MM.1S (cell line): ENCODE results near the gene HBP1.

Experiments used
- DNase-seq: peaks from one replicate; pipeline ENCODE4 v3.0.0-alpha.2; 2015
- H2AFZ ChIP-seq: fragments of 300-600 bp; sonication (generic); 2 replicates; pipeline ENCODE4 v1.6.0; 2016; ENCODE audit warnings: antibody characterized with exemption, low read length
- H3F3A ChIP-seq: fragments of 300-600 bp; sonication (generic); 2 replicates; pipeline ENCODE4 v1.6.1; 2016; ENCODE audit warnings: mild to moderate bottlenecking, antibody characterized with exemption, low read length, moderate library complexity, mixed read lengths; ENCODE audit not compliant: insufficient read depth
- H3K27ac ChIP-seq: fragments of 300-600 bp; sonication (generic); 2 replicates; pipeline ENCODE4 v1.5.1; 2016; ENCODE audit warnings: mild to moderate bottlenecking, low read length
- H3K27me3 ChIP-seq: fragments of 300-600 bp; sonication (generic); replicated peaks from 2 replicates; pipeline ENCODE4 v1.6.0; 2016; ENCODE audit warnings: low read length; ENCODE audit not compliant: insufficient read depth
- H3K36me3 ChIP-seq: fragments of 300-600 bp; sonication (generic); replicated peaks from 2 replicates; pipeline ENCODE4 v1.6.1; 2016; ENCODE audit warnings: mild to moderate bottlenecking, low read length, mixed read lengths; ENCODE audit not compliant: insufficient read depth
- H3K4me1 ChIP-seq: fragments of 300-600 bp; sonication (generic); 2 replicates; pipeline ENCODE4 v1.6.1; 2016; ENCODE audit warnings: low read length, mixed read lengths
- H3K4me2 ChIP-seq: fragments of 300-600 bp; sonication (generic); 2 replicates; pipeline ENCODE4 v1.6.0; 2016; ENCODE audit warnings: low read depth, low read length
- H3K4me3 ChIP-seq: fragments of 300-600 bp; sonication (generic); 2 replicates; pipeline ENCODE4 v1.5.1; 2016; ENCODE audit warnings: low read length, mixed read lengths
- H3K79me2 ChIP-seq: fragments of 300-600 bp; sonication (generic); 2 replicates; pipeline ENCODE4 v1.6.1; 2016; ENCODE audit warnings: mixed run types, low read length, mixed read lengths
- H3K9ac ChIP-seq: fragments of 300-600 bp; sonication (generic); 2 replicates; pipeline ENCODE4 v1.6.1; 2016; ENCODE audit warnings: low read length, mixed read lengths
- H3K9me2 ChIP-seq: fragments of 300-600 bp; sonication (generic); replicated peaks from 2 replicates; pipeline ENCODE4 v1.6.1; 2016; ENCODE audit warnings: mild to moderate bottlenecking, low read length, mixed read lengths; ENCODE audit not compliant: insufficient read depth
- H3K9me3 ChIP-seq: fragments of 300-600 bp; sonication (generic); replicated peaks from 2 replicates; pipeline ENCODE4 v1.6.1; 2016; ENCODE audit warnings: mild to moderate bottlenecking, low read length, mixed read lengths; ENCODE audit not compliant: insufficient read depth
- H4K20me1 ChIP-seq: fragments of 300-600 bp; sonication (generic); 2 replicates; pipeline ENCODE4 v1.6.1; 2016; ENCODE audit warnings: mild to moderate bottlenecking, low read length, moderate library complexity, mixed read lengths; ENCODE audit not compliant: insufficient read depth
- EZH2 ChIP-seq: fragments of 300-600 bp; sonication (generic); optimal IDR thresholded peaks from 2 replicates; pipeline ENCODE3; 2017; ENCODE audit warnings: low read depth, mild to moderate bottlenecking, antibody characterized with exemption, low read length, mixed read lengths
- EZH2phosphoT487 ChIP-seq: fragments of 300-600 bp; sonication (generic); IDR thresholded peaks from 2 replicates; pipeline ENCODE4 v1.6.1; 2018; ENCODE audit warnings: antibody characterized with exemption, low read length
- TF ChIP-seq, protein P1 (sequence below): fragments of 300-600 bp; sonication (generic); IDR thresholded peaks from 2 replicates; pipeline ENCODE4 v1.5.1; 2016; ENCODE audit warnings: antibody characterized with exemption, low read length, mixed read lengths

The HBP1 gene

GRCh38 chr7:107210400-107210799 is 41.6 kb downstream of the HBP1 start:
- no peak overlapping the region for H3K4me2 ChIP-seq
- H3K79me2 ChIP-seq = no peaks in the 10 kb centered on the region
- peaks cover 13% of the 10 kb centered on the region for H3K4me1 ChIP-seq
- no peaks in the 10 kb centered on the region for H3F3A ChIP-seq
- no peak for DNase-seq
- no peaks in the 10 kb centered on the region for H3K9me3 ChIP-seq
- no peaks in the 10 kb centered on the region for H3K27me3 ChIP-seq
- H4K20me1 ChIP-seq = no peaks in the 10 kb centered on the region
- H3K4me3 ChIP-seq = no peak overlapping the region
- no peak overlapping the region for H2AFZ ChIP-seq
- no peak overlapping the region for H3K27ac ChIP-seq
- no peaks in the 10 kb centered on the region for H3K9me2 ChIP-seq
- no peak for TF ChIP-seq EZH2phosphoT487
- H3K36me3 ChIP-seq = no peaks in the 10 kb centered on the region
- no peak overlapping the region for H3K9ac ChIP-seq

GRCh38 chr7:107212725-107213124 is 43.9 kb downstream of the HBP1 start:
- Histone ChIP-seq H3K4me1 (peaks cover 10% of the 10 kb centered on the region), H3K9ac (no peak overlapping the region), H3K9me2 (no peaks in the 10 kb centered on the region), H3F3A (no peaks in the 10 kb centered on the region), H3K27me3 (no peaks in the 10 kb centered on the region), H3K79me2 (no peaks in the 10 kb centered on the region), H2AFZ (no peak overlapping the region), H3K4me3 (no peak overlapping the region), H3K27ac (no peak overlapping the region), H4K20me1 (no peaks in the 10 kb centered on the region), H3K36me3 (no peaks in the 10 kb centered on the region), H3K9me3 (no peaks in the 10 kb centered on the region), H3K4me2 (no peak overlapping the region)
- no peak for TF ChIP-seq EZH2
- TF ChIP-seq EZH2phosphoT487 = no peak
- TF ChIP-seq, protein P1, sequence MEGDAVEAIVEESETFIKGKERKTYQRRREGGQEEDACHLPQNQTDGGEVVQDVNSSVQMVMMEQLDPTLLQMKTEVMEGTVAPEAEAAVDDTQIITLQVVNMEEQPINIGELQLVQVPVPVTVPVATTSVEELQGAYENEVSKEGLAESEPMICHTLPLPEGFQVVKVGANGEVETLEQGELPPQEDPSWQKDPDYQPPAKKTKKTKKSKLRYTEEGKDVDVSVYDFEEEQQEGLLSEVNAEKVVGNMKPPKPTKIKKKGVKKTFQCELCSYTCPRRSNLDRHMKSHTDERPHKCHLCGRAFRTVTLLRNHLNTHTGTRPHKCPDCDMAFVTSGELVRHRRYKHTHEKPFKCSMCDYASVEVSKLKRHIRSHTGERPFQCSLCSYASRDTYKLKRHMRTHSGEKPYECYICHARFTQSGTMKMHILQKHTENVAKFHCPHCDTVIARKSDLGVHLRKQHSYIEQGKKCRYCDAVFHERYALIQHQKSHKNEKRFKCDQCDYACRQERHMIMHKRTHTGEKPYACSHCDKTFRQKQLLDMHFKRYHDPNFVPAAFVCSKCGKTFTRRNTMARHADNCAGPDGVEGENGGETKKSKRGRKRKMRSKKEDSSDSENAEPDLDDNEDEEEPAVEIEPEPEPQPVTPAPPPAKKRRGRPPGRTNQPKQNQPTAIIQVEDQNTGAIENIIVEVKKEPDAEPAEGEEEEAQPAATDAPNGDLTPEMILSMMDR = no peak
- no peak for DNase-seq

DNA sequence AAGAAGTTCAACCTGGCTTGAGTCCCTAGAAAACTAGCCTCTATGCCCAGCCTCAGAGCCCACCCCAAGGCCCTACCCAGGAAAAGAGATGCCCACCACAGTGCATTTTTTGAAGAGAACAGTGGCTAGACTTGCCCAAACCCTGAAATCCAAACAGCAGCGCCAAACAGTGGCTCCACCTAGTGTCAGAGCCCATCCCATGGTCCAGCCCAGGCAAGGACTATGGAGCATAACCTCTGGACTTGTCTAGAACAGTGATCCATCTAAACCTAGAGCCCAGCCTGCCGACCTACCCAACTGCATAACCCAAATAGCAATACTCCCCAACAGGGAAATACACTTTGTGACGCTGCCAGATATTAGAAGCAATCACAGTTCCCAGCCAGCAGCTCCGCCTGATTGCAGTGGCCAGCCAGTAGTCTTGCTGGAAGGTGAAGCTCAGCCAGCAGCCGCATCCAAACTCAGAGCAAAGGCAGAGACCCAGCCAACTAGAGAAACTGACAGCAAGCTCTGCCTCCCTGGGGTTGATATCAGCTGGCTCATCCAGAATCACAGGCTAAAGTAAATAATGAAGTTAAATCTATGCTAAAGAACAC is 44.5 kb downstream of the HBP1 start:
- no peak overlapping the region for H3K27ac ChIP-seq
- peaks cover 4% of the 10 kb centered on the region for H3K4me1 ChIP-seq
- H3K9me2 ChIP-seq = no peaks in the 10 kb centered on the region
- no peaks in the 10 kb centered on the region for H3K79me2 ChIP-seq
- no peak overlapping the region for H3K4me3 ChIP-seq
- DNase-seq = no peak
- no peak overlapping the region for H3K9ac ChIP-seq
- H3F3A ChIP-seq = no peaks in the 10 kb centered on the region
- H4K20me1 ChIP-seq = no peaks in the 10 kb centered on the region
- no peaks in the 10 kb centered on the region for H3K27me3 ChIP-seq
- H2AFZ ChIP-seq = no peak overlapping the region
- H3K4me2 ChIP-seq = no peak overlapping the region
- H3K9me3 ChIP-seq = no peaks in the 10 kb centered on the region
- TF ChIP-seq, protein P1 = peak; percentile 17; the same call in 1 of the 2 replicates
- TF ChIP-seq EZH2 = no peak
- no peaks in the 10 kb centered on the region for H3K36me3 ChIP-seq

- TF ChIP-seq EZH2 (no peak), EZH2phosphoT487 (no peak)
- TF ChIP-seq, protein P1 = no peak
- H3K9ac ChIP-seq = no peak overlapping the region
- no peaks in the 10 kb centered on the region for H3K79me2 ChIP-seq
- no peaks in the 10 kb centered on the region for H3K36me3 ChIP-seq
- no peak overlapping the region for H3K4me2 ChIP-seq
- no peaks in the 10 kb centered on the region for H3F3A ChIP-seq
- H3K9me3 ChIP-seq = no peaks in the 10 kb centered on the region
- no peaks in the 10 kb centered on the region for H3K4me1 ChIP-seq
- no peak overlapping the region for H3K4me3 ChIP-seq
- no peak overlapping the region for H2AFZ ChIP-seq
- no peak for DNase-seq
- H3K27me3 ChIP-seq = no peaks in the 10 kb centered on the region
- H3K9me2 ChIP-seq = no peaks in the 10 kb centered on the region
- H3K27ac ChIP-seq = no peak overlapping the region
- H4K20me1 ChIP-seq = no peaks in the 10 kb centered on the region
These were observed 45.1 kb downstream of the HBP1 start for GRCh38 chr7:107213945-107214344.
